Measurements from ENCODE around the gene SPG7.

The SPG7 gene

GRCh38 chr16:89602952-89603590, 94.9 kb downstream of the SPG7 start:
- no peak for DNase-seq

GRCh38 chr16:89604764-89605163, 96.6 kb downstream of the SPG7 start:
- DNase-seq = no peak

DNA sequence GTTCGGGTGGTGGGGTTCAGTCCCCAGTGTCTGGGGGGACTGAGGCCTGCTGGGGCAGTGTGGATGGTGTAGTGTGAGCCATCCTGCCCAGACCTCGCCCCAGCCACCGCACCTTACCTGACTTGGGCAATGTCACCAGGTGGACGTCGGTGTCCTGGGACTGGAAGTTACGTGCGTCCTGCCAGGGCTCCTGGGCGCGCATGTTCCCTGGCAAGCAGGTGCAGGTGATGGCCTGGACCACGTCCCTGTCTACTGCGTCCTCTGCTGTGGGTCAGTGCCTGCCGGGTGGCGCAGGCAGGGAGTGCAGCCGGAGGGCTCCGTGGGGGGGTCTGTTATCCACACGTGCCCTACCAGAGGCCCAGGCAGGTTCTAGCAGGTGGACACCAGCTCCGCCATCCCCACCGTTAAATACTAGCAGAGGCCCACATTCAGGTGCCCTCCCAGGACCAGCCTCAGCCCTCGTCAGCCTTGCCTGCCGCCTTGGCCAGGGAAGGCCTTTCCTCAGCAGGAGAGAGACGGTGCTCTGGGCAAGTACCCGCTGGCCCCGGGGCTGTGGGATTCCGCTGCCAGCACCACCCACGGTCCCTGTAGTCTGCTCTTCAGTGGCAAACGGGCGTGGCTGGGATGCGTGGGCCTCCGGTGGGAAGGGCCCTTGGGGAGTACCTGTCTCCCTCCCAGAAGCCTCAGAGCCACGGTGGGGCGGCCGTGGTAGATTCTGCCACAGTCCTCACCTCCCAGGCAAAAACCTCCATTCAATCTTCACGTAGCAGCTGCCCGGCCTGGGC, 97.2 kb downstream of the SPG7 start:
- no peak for DNase-seq

- DNase-seq = no peak
Observed at GRCh38 chr16:89606006-89606405, 97.8 kb downstream of the SPG7 start.

Measured in HCEC 1CT (cell line).